Activated naive CD4-positive, alpha-beta T cell treated with anti-CD3 and anti-CD28 coated beads, Interleukin-2, amount 10 ng/mL, durations not matched to agents 7 days and 5 days (primary cell): Measurements from ENCODE around the gene SLC9A2.
A peak's percentile ranks its signal among the peaks of the same experiment; 100 is the strongest.

Experiments used
- CTCF ChIA-PET: fragments of 350-600 bp; sonication (Branson Sonifier 250); formaldehyde crosslinking; loops from one replicate; lab custom pipeline; 2021; ENCODE audit warnings: antibody characterized with exemption; lab: Charles Lee
- DNase-seq: peaks from one replicate; pipeline ENCODE4 v3.0.0-alpha.2; 2020
- H3K27ac Mint-ChIP-seq: one replicate; pipeline ENCODE4 v1.8.0; 2021; ENCODE audit warnings: mild to moderate bottlenecking, moderate library complexity, mixed read lengths
- H3K27me3 Mint-ChIP-seq: one replicate; pipeline ENCODE4 v1.8.0; 2021; ENCODE audit warnings: mild to moderate bottlenecking, mixed read lengths
- H3K36me3 Mint-ChIP-seq: one replicate; pipeline ENCODE4 v1.8.0; 2021; ENCODE audit warnings: mixed read lengths
- H3K4me1 Mint-ChIP-seq: one replicate; pipeline ENCODE4 v1.8.0; 2021; ENCODE audit warnings: mixed read lengths
- H3K4me3 Mint-ChIP-seq: one replicate; pipeline ENCODE4 v1.8.0; 2021; ENCODE audit warnings: mild to moderate bottlenecking, moderate library complexity, mixed read lengths
- H3K9me3 Mint-ChIP-seq: one replicate; pipeline ENCODE4 v1.8.0; 2021; ENCODE audit warnings: mixed read lengths

The SLC9A2 gene

GRCh38 chr2:102635317-102635716, 16.0 kb downstream of the SLC9A2 start:
- no peak for DNase-seq
- CTCF ChIA-PET, result no interaction called here
- peaks cover 14% of the 10 kb centered on the region for H3K27me3 Mint-ChIP-seq
- H3K4me1 Mint-ChIP-seq, result no peaks in the 10 kb centered on the region
- H3K4me3 Mint-ChIP-seq, result no peak overlapping the region
- no peaks in the 10 kb centered on the region for H3K9me3 Mint-ChIP-seq
- no peaks in the 10 kb centered on the region for H3K36me3 Mint-ChIP-seq
- H3K27ac Mint-ChIP-seq, result no peak overlapping the region

GRCh38 chr2:102636283-102636907, 17.0 kb downstream of the SLC9A2 start:
- Mint-ChIP-seq H3K27ac (no peak overlapping the region), H3K9me3 (no peaks in the 10 kb centered on the region), H3K4me3 (no peak overlapping the region), H3K27me3 (peaks cover 23% of the 10 kb centered on the region), H3K4me1 (no peaks in the 10 kb centered on the region), H3K36me3 (no peaks in the 10 kb centered on the region)
- CTCF ChIA-PET, result interaction anchor here (0.5 kb wide), 1 partner anchor 632 kb away, joined by 3 read pairs; no protein-coding TSS in a partner anchor
- no peak for DNase-seq

DNA sequence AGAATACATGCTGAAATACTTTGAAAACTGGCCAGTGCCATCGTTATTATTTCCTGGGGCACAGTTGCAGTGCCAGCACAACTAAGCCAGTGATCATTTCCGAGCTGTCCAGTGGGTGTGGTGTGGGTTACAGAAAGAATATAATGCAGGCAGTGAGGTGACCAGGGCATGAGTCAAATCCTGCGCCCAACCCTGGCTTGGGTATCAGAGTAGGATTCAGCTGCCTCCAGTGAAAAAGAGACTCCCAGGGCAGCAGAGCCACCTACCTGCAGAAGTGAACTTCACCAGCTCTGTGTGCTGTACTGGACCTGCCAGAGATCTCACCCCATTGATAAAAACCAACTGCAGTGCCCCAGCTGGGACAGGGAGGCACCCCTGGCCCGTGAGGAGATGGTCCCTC, 18.0 kb downstream of the SLC9A2 start:
- DNase-seq, result no peak
- no peaks in the 10 kb centered on the region for H3K4me1 Mint-ChIP-seq
- no peak overlapping the region for H3K4me3 Mint-ChIP-seq
- H3K27me3 Mint-ChIP-seq, result peaks cover 23% of the 10 kb centered on the region
- no peaks in the 10 kb centered on the region for H3K9me3 Mint-ChIP-seq
- CTCF ChIA-PET, result interaction anchor here (0.6 to 1.5 kb wide), 3 partner anchors 22 to 170 kb away, joined by 3 to 4 read pairs (median 3); no protein-coding TSS in a partner anchor
- no peak overlapping the region for H3K27ac Mint-ChIP-seq
- no peaks in the 10 kb centered on the region for H3K36me3 Mint-ChIP-seq

DNA sequence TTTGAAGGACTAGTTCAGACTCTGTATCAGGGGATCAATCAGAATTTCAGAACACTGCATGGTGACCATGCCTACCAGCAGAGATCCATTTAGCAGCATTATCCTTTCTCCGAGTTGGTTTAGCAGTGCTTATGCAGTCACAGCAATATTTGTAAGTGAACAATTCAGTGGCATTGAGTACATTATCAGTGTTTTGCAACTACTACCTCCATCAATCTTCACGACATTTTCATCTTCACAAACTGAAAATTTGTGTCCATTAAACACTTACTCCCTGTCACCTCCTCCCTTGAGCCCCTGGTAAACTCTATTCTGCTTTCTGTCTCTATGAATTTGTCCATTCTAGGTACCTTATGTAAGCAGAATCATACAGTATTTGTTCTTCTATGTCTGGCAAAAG, 20.1 kb downstream of the SLC9A2 start:
- Mint-ChIP-seq H3K27me3 (peaks cover 32% of the 10 kb centered on the region), H3K9me3 (no peaks in the 10 kb centered on the region), H3K4me1 (no peaks in the 10 kb centered on the region), H3K4me3 (no peak overlapping the region), H3K27ac (no peak overlapping the region), H3K36me3 (no peaks in the 10 kb centered on the region)
- CTCF ChIA-PET, result no interaction called here
- no peak for DNase-seq

DNA sequence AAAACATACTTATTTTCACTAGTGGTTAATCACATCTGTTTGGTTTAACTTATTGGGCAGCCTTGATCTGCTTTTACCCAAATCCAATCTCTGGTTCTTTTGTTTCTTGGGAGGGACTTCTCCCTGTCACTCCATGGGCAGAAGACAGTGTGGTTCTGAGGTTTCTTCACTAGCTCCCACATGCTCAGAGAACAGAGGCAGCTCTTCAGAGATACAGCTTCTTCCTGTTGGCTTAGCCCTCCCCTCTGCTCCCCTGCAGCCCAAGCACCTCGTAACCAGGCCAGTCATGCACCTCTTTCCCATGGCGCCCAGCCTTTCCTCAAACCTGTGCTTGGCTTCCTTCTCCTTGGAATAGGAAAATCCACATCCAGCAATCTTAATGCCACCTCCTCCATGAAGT, 32.8 kb downstream of the SLC9A2 start:
- Mint-ChIP-seq H3K36me3 (no peaks in the 10 kb centered on the region), H3K27me3 (peaks cover 26% of the 10 kb centered on the region), H3K4me1 (no peaks in the 10 kb centered on the region), H3K9me3 (no peaks in the 10 kb centered on the region), H3K27ac (no peak overlapping the region), H3K4me3 (no peak overlapping the region)
- CTCF ChIA-PET, result no interaction called here
- no peak for DNase-seq

- Mint-ChIP-seq H3K4me1 (peaks cover 8% of the 10 kb centered on the region), H3K27ac (peak overlapping the region; percentile 35), H3K27me3 (peaks cover 9% of the 10 kb centered on the region), H3K9me3 (no peaks in the 10 kb centered on the region), H3K36me3 (no peaks in the 10 kb centered on the region), H3K4me3 (no peak overlapping the region)
- CTCF ChIA-PET, result interaction anchor here (0.6 kb wide), 1 partner anchor 14 kb away, joined by 3 read pairs; no protein-coding TSS in a partner anchor
- no peak for DNase-seq
These were observed 38.4 kb downstream of the SLC9A2 start for GRCh38 chr2:102657770-102658169.

- Mint-ChIP-seq H3K27ac (no peak overlapping the region), H3K4me3 (no peak overlapping the region), H3K9me3 (peaks cover 2% of the 10 kb centered on the region), H3K4me1 (peaks cover 23% of the 10 kb centered on the region), H3K36me3 (no peaks in the 10 kb centered on the region), H3K27me3 (no peaks in the 10 kb centered on the region)
- CTCF ChIA-PET, result no interaction called here
- no peak for DNase-seq
These were observed 40.7 kb downstream of the SLC9A2 start for GRCh38 chr2:102660070-102660469.

DNA sequence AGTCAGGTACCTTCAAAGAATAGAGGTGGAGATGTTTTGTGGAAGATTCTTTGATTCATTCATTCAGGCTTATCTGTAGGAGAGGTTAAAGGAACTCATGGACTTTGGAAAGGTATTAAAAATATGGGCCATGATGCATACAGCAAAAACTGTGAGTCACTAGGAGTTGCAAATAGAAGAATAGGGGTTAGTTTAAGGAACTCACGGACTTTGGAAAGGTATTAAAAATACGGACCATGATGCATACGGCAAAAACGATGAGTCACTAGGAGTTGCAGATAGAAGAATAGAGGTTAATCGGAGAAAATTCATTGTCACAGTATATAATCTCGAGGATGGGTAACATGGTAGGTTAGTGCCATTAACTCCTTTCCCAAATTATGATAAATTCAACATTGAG, 41.2 kb downstream of the SLC9A2 start:
- Mint-ChIP-seq H3K36me3 (no peaks in the 10 kb centered on the region), H3K27me3 (no peaks in the 10 kb centered on the region), H3K4me3 (no peak overlapping the region), H3K9me3 (peaks cover 2% of the 10 kb centered on the region), H3K27ac (no peak overlapping the region), H3K4me1 (peaks cover 23% of the 10 kb centered on the region)
- CTCF ChIA-PET, result no interaction called here
- DNase-seq, result no peak

- peaks cover 23% of the 10 kb centered on the region for H3K4me1 Mint-ChIP-seq
- DNase-seq, result no peak
- H3K9me3 Mint-ChIP-seq, result peaks cover 2% of the 10 kb centered on the region
- no peak overlapping the region for H3K4me3 Mint-ChIP-seq
- H3K27me3 Mint-ChIP-seq, result no peaks in the 10 kb centered on the region
- no peak overlapping the region for H3K27ac Mint-ChIP-seq
- CTCF ChIA-PET, result interaction anchor here (1.3 kb wide), 1 partner anchor 74 kb away, joined by 3 read pairs; a partner anchor contains a TSS
- no peaks in the 10 kb centered on the region for H3K36me3 Mint-ChIP-seq
These were observed 42.5 kb downstream of the SLC9A2 start for GRCh38 chr2:102661846-102662245.

- no peak overlapping the region for H3K4me3 Mint-ChIP-seq
- DNase-seq, result peak; percentile 24
- CTCF ChIA-PET, result no interaction called here
- no peaks in the 10 kb centered on the region for H3K27me3 Mint-ChIP-seq
- H3K4me1 Mint-ChIP-seq, result peaks cover 23% of the 10 kb centered on the region
- no peaks in the 10 kb centered on the region for H3K36me3 Mint-ChIP-seq
- H3K9me3 Mint-ChIP-seq, result peaks cover 2% of the 10 kb centered on the region
- no peak overlapping the region for H3K27ac Mint-ChIP-seq
These were observed 43.5 kb downstream of the SLC9A2 start for GRCh38 chr2:102662833-102663232.

DNA sequence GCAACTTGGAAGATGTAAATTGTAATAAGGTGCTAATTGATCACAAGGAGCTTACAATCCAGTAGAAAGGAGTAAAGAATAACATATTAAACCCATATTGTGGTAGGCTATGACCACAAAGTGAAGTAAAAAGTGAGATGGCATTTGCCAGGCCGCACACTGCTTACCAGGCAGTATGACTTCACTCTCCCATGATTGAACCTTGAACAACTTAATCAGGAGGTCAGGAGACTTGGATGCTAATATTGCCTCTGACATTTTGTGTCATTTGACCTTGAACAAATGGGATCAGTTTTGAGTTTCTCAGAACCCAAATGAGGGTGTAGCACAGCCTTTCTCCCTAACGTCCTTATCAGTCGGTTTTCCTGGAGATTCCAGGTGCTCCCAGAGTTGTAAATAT, 44.0 kb downstream of the SLC9A2 start:
- Mint-ChIP-seq H3K9me3 (peaks cover 2% of the 10 kb centered on the region), H3K4me1 (peaks cover 23% of the 10 kb centered on the region), H3K27me3 (no peaks in the 10 kb centered on the region), H3K27ac (no peak overlapping the region), H3K36me3 (no peaks in the 10 kb centered on the region), H3K4me3 (no peak overlapping the region)
- DNase-seq, result no peak
- CTCF ChIA-PET, result no interaction called here

GRCh38 chr2:102664471-102664909, 45.1 kb downstream of the SLC9A2 start:
- Mint-ChIP-seq H3K36me3 (no peaks in the 10 kb centered on the region), H3K9me3 (peaks cover 2% of the 10 kb centered on the region), H3K4me1 (peaks cover 23% of the 10 kb centered on the region), H3K4me3 (no peak overlapping the region), H3K27ac (no peak overlapping the region), H3K27me3 (no peaks in the 10 kb centered on the region)
- DNase-seq, result peak; percentile 37
- CTCF ChIA-PET, result interaction anchor here (1.2 kb wide), 1 partner anchor 9 kb away, joined by 3 read pairs; no protein-coding TSS in a partner anchor

DNA sequence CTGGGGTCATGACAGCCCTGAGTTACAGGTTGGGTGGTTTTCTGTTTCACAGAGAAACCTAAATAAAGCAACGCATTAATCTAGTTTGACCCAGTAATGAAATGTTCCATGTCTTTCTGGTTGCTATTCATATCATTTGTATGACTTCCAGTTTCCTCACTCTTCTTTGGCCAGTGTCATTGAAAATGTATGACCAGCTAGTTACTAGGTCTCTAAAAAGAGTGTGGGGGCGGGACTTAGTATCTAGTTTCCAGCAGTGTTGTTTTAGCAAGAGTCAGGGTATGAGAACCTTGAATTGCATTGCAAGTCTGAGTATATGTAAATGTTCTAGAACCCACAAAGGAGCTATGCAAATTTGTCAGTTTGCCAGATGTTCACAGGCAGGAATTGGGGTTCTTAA, 47.7 kb downstream of the SLC9A2 start:
- no peak overlapping the region for H3K4me3 Mint-ChIP-seq
- no peaks in the 10 kb centered on the region for H3K36me3 Mint-ChIP-seq
- H3K27me3 Mint-ChIP-seq, result no peaks in the 10 kb centered on the region
- peaks cover 22% of the 10 kb centered on the region for H3K4me1 Mint-ChIP-seq
- no peak for DNase-seq
- no peak overlapping the region for H3K27ac Mint-ChIP-seq
- H3K9me3 Mint-ChIP-seq, result peaks cover 2% of the 10 kb centered on the region
- CTCF ChIA-PET, result no interaction called here

DNA sequence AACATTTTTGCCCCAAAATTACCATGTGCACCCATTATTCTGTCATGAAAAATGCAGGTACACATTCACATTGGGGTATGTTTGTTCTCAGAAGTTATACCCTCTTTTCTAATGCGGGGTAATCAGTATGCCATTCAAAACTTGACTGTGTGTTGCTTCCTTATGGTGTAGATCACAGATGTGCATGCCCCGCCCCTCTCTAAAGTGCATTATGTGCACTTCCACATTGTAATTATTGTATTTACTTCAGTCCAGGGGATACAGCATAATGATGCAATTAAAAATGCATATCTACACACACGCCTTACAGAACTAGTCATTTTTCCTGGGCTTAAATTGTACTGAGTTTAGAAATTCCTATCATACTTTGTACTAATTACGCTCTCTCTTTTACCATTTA, 48.8 kb downstream of the SLC9A2 start:
- no peak for DNase-seq
- Mint-ChIP-seq H3K36me3 (no peaks in the 10 kb centered on the region), H3K9me3 (peaks cover 2% of the 10 kb centered on the region), H3K4me1 (peaks cover 11% of the 10 kb centered on the region), H3K4me3 (no peak overlapping the region), H3K27ac (no peak overlapping the region), H3K27me3 (peaks cover 4% of the 10 kb centered on the region)
- CTCF ChIA-PET, result no interaction called here

DNA sequence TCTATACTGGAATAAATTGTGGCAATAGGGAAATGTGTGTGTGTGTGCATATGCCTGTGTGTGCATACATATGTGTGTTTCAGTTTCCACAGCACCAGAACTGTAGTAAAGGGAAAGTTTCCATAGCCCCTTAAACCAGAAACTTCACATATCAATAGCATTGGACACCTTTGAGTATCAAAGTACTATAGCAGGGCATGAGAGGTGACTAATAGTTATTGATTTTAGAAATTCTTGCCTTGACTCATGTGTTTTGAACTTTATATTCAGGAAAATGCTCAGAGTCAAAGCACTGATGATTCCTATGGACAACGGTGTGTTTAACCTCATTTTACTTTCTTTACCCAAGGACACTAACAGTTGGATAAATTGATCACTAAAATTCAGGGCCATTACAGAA, 50.0 kb downstream of the SLC9A2 start:
- Mint-ChIP-seq H3K36me3 (no peaks in the 10 kb centered on the region), H3K9me3 (peaks cover under 1% of the 10 kb centered on the region), H3K27ac (no peak overlapping the region), H3K4me3 (no peak overlapping the region), H3K27me3 (peaks cover 4% of the 10 kb centered on the region), H3K4me1 (peaks cover 5% of the 10 kb centered on the region)
- no peak for DNase-seq
- CTCF ChIA-PET, result no interaction called here
